ELR (cell line): Measurements from ENCODE around the gene TAGLN3.
A peak's percentile ranks its signal among the peaks of the same experiment; 100 is the strongest.
"Not testable (repeated sequence)": the region's sequence is repeated elsewhere in the genome, so short reads cannot be mapped to it uniquely, and the experiment has no call there.

ENCODE experiments used
- DNase-seq: peaks from one replicate; pipeline ENCODE4 v3.0.0-alpha.2; 2015; ENCODE audit warnings: low read depth

TAGLN3 gene

GRCh38 chr3:112010636-112011035 is 11.9 kb downstream of the TAGLN3 start:
- DNase-seq, result no peak

GRCh38 chr3:112011376-112011940 is 12.7 kb downstream of the TAGLN3 start:
- DNase-seq, result no peak

- no peak for DNase-seq
Measured at GRCh38 chr3:112012205-112012992, 13.7 kb downstream of the TAGLN3 start.

- DNase-seq, result peak; percentile 83
Measured at GRCh38 chr3:112013058-112013783, 14.5 kb downstream of the TAGLN3 start.

- DNase-seq, result no peak
Measured at GRCh38 chr3:112013784-112014143, 15.0 kb downstream of the TAGLN3 start.

GRCh38 chr3:112017091-112017490 is 18.4 kb downstream of the TAGLN3 start:
- peak; percentile 46 for DNase-seq

- no peak for DNase-seq
Measured at GRCh38 chr3:112018712-112019111, 20.0 kb downstream of the TAGLN3 start.

GRCh38 chr3:112019716-112020115 is 21.0 kb downstream of the TAGLN3 start:
- no peak for DNase-seq

GRCh38 chr3:112020674-112021085 is 22.0 kb downstream of the TAGLN3 start:
- no peak for DNase-seq

- DNase-seq, result no peak
Measured at GRCh38 chr3:112027142-112027541, 28.4 kb downstream of the TAGLN3 start.

GRCh38 chr3:112027826-112028225 is 29.1 kb downstream of the TAGLN3 start:
- DNase-seq, result no peak

GRCh38 chr3:112030901-112031300 is 32.2 kb downstream of the TAGLN3 start:
- peak; percentile 89 for DNase-seq

GRCh38 chr3:112032098-112032731 is 33.5 kb downstream of the TAGLN3 start:
- DNase-seq, result no peak

GRCh38 chr3:112034436-112034835 is 35.7 kb downstream of the TAGLN3 start, which contains the start of gene TMPRSS7:
TMPRSS7 (plus strand) TSS chr3:112034736; CDS start chr3:112034846, 110 bp downstream.
- no peak for DNase-seq

- no peak for DNase-seq
Measured at GRCh38 chr3:112035241-112035640, 36.5 kb downstream of the TAGLN3 start.

GRCh38 chr3:112037194-112037593 is 38.5 kb downstream of the TAGLN3 start:
- DNase-seq, result not testable (repeated sequence)

GRCh38 chr3:112038863-112039262 is 40.1 kb downstream of the TAGLN3 start:
- DNase-seq, result peak; percentile 70

GRCh38 chr3:112041321-112041720 is 42.6 kb downstream of the TAGLN3 start:
- DNase-seq, result no peak

- DNase-seq, result no peak
Measured at GRCh38 chr3:112042842-112043280, 44.1 kb downstream of the TAGLN3 start.

- DNase-seq, result peak; percentile 88
Measured at GRCh38 chr3:112043621-112044201, 45.0 kb downstream of the TAGLN3 start.

GRCh38 chr3:112046599-112046998 is 47.9 kb downstream of the TAGLN3 start:
- peak; percentile 59 for DNase-seq

GRCh38 chr3:112047264-112047663 is 48.5 kb downstream of the TAGLN3 start:
- DNase-seq, result no peak
